Activated naive CD4-positive, alpha-beta T cell treated with anti-CD3 and anti-CD28 coated beads for 36 hours (primary cell): ENCODE data around the gene PPIP5K1. TPM values are rescaled to one million over a fixed set of nuclear protein-coding genes. Genes with fewer than 3 reads are reported as not detected.
"Not testable (repeated sequence)": the region's sequence is repeated elsewhere in the genome, so short reads cannot be mapped to it uniquely, and the experiment has no call there.

Experiments
- CTCF ChIA-PET: fragments of 350-600 bp; sonication (Branson Sonifier 250); formaldehyde crosslinking; loops from one replicate; lab custom pipeline; 2021; ENCODE audit warnings: antibody characterized with exemption; lab: Charles Lee
- DNase-seq: peaks from one replicate; pipeline ENCODE4 v3.0.0-alpha.2; 2020
- H3K27ac Mint-ChIP-seq: one replicate; pipeline ENCODE4 v1.8.0; 2021; ENCODE audit warnings: mild to moderate bottlenecking, mixed read lengths
- H3K27me3 Mint-ChIP-seq: one replicate; pipeline ENCODE4 v1.8.0; 2021; ENCODE audit warnings: low read depth, mixed read lengths
- H3K36me3 Mint-ChIP-seq: one replicate; pipeline ENCODE4 v1.8.0; 2021; ENCODE audit warnings: low read depth, mixed read lengths
- H3K4me1 Mint-ChIP-seq: one replicate; pipeline ENCODE4 v1.8.0; 2021; ENCODE audit warnings: low read depth, mixed read lengths
- H3K4me3 Mint-ChIP-seq: one replicate; pipeline ENCODE4 v1.8.0; 2021; ENCODE audit warnings: mild to moderate bottlenecking, moderate library complexity, mixed read lengths
- H3K9me3 Mint-ChIP-seq: one replicate; pipeline ENCODE4 v1.8.0; 2021; ENCODE audit warnings: mixed read lengths
- intact Hi-C: fragments of 100-400 bp; cut with micrococcal nuclease; formaldehyde crosslinking; loops from one replicate; pipeline ENCODE4 v1.15.1; 2023
- total RNA-seq, 2 experiments: library from RNA; stranded (reverse); gene quantifications; one replicate each; pipeline ENCODE4 v1.2.3, GENCODE V29; 2021

PPIP5K1 gene
- 10 to 100 TPM; 27.8 to 33.4 TPM for total RNA-seq

DNA sequence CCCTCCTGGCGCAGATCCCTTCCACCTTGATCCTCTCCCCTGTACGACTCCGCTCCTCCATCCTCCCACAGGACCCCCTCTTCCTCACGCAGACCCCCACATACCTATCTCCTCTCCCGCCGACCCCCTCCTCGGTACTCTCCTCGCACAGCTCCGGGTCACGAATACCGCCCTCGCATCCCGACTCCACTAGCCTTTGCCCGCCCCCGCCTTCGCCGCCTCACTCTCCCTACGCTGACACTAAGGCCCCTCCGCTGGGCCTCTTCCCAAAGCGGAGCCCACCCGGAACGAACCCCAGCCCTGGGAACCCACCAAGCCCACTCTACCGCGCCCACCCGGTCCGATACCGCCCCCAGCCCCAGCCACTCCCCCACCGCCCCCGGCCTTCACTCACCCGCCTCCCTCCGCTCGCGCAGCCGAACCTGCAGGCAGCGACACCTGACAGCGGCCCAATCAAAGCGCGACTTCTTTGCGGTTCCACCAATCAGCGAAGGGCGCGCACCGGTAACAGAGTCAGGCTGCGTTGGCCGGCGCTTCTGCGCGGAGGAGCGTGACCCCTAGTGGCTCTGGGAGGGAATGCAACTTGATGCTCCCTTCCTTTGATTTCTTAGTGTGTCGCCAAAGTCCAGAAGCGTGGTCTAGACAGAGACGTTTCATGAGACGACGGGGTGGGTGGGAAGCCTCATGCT is at the start of gene PPIP5K1:
Gene PPIP5K1 (minus strand): TSS at position 431 of the 689 bp plus-strand sequence. CDS start 5,704 bp downstream, outside the sequence.
- H3K4me3 Mint-ChIP-seq, CTCF ChIA-PET, H3K27me3 Mint-ChIP-seq, DNase-seq, intact Hi-C loops, H3K36me3 Mint-ChIP-seq, H3K9me3 Mint-ChIP-seq, H3K27ac Mint-ChIP-seq, H3K4me1 Mint-ChIP-seq: not testable (repeated sequence)

DNA sequence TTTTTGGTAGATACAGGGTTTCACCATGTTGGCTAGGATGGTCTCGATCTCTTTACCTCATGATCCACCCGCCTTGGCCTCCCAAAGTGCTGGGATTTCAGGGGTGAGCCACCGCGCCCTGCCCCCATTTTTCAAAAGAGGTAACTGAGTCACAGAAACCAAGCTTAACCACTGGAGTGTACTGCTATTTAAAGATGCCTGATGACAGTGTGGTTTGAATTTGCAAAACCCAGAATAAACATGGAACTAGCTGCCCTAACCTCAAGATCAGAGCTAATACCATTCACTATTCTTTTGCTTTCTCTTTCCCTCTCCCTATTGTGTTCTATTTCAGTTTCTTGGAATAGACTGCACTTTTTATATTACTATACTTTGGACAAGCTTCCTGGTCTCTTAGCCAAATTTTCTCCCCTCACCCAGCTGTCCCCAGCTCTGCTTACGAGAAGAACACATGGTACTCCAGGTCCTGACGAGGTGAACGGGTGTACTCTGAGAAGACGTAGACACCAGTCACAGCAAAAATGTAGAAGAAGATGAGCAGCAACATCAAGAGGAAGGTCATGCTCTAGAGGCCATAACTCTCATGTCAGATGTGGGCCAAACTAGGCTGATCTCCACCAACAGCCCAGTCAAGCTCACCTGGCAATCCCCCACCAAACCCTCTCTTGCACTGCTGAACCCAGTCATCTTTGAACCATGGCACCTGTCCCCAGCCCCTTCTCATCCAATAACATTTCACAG is 48.6 kb upstream of the PPIP5K1 start:
- H3K27ac Mint-ChIP-seq, H3K4me1 Mint-ChIP-seq, H3K4me3 Mint-ChIP-seq, H3K9me3 Mint-ChIP-seq, DNase-seq, H3K36me3 Mint-ChIP-seq, H3K27me3 Mint-ChIP-seq, CTCF ChIA-PET, intact Hi-C loops: not testable (repeated sequence)

DNA sequence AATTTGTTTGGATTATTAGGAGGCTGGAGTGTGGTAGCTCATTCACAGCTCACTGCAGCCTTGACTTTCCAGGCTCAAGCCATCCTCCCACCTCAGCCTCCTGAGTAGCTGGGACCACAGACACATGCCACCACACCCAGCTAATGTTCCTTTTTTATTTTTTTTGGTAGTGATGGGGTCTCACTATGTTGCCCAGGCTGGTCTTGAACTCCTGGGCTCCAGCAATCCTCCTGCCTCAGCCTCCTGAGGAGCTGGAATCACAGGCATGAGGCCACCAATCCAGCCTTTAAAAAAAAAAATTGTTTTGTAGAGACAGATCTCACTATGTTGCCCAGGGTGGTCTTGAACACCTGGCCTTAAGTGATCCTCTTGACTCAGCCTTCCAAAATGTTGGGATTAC is 36.9 kb upstream of the PPIP5K1 start:
- H3K9me3 Mint-ChIP-seq, H3K4me3 Mint-ChIP-seq, H3K36me3 Mint-ChIP-seq, H3K4me1 Mint-ChIP-seq, H3K27me3 Mint-ChIP-seq, DNase-seq, intact Hi-C loops, CTCF ChIA-PET, H3K27ac Mint-ChIP-seq: not testable (repeated sequence)

DNA sequence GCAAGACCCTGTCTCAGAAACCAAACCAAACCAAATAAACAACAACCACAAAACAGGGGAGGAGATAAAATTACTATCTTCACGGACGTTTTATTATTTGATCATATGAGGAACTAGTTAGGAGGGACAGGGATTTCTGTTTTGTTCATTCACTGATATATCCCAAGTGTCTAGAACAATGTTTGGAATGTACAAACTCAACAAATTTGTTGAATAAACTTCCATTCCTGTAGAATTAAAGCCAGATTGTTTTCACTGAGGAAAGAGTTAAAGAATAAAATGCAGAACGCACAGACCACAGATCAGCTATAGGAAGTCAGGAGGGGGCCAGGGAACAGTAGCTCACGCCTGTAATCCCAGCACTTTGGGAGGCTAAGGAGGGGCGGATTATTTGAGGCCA is 35.1 kb upstream of the PPIP5K1 start:
- CTCF ChIA-PET: no interaction called here
- Mint-ChIP-seq H3K27ac (no peak overlapping the region), H3K36me3 (no peaks in the 10 kb centered on the region), H3K4me1 (no peaks in the 10 kb centered on the region), H3K27me3 (peaks cover 1% of the 10 kb centered on the region), H3K4me3 (no peak overlapping the region), H3K9me3 (no peaks in the 10 kb centered on the region)
- DNase-seq: no peak
- intact Hi-C loops: no loop called here

DNA sequence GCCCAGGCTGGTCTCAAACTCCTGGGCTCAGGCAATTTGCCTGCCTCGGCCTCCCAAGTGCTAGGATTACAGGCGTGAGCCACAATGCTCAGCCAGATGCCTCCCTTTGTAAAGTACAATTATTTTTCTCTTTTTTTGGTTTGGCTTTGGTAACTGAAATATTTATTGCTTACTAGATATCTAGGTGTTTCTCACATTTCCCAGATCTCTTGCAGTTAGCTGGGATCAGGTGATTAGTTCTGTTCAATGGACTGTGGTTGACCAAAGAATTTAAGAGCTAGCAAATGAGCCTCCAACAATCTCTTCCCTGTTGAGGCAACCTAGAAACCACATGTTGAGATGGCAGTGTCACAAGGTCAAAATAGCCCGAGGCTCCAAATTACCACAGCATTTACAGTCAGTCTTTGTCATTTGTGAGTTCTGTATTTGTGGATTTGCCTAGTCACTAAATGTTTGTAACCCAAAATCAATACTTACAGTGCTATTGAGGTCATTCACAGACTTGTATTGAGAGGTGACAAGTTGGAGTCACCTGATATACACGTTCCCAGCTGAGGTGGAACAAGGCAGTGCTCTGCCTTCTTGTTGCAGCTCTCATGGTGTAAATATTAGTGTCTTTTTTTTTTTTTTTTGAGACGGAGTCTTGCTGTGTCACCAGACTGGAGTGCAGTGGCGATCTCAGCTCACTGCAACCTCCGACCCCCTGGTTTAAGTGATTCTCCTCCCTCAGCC is 32.2 kb upstream of the PPIP5K1 start:
- H3K36me3 Mint-ChIP-seq, intact Hi-C loops, H3K27me3 Mint-ChIP-seq, H3K27ac Mint-ChIP-seq, H3K9me3 Mint-ChIP-seq, DNase-seq, H3K4me3 Mint-ChIP-seq, H3K4me1 Mint-ChIP-seq: not testable (repeated sequence)
- CTCF ChIA-PET: interaction anchor here (1.6 kb wide), 1 partner anchor 397 kb away, joined by 3 read pairs; no protein-coding TSS in a partner anchor

DNA sequence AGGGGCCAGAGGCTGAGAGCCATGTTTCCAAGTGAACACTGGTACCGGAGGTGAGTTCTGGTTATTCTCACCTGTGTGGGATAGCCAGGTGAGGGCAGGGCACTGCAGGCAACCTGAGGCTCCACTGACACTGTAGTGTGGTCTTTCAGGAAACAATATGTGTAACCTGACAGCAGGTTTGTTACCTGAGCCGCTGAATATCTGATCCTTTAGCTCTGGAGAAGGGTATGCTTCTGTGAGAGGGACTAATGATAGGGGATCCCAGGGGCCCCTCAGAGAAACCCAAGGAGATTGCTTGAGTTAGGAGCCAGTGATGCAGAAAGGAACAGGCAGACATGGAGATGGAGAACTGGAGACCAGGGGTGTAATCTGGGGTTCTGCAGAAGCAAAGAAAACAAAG is 28.7 kb upstream of the PPIP5K1 start, which contains the start of gene STRC:
Gene STRC (minus strand): TSS at position 101 of the 400 bp plus-strand sequence. CDS start 78 bp downstream, at position 23.
- H3K27ac Mint-ChIP-seq, DNase-seq, H3K36me3 Mint-ChIP-seq, H3K27me3 Mint-ChIP-seq, intact Hi-C loops, H3K9me3 Mint-ChIP-seq, CTCF ChIA-PET, H3K4me1 Mint-ChIP-seq, H3K4me3 Mint-ChIP-seq: not testable (repeated sequence)

DNA sequence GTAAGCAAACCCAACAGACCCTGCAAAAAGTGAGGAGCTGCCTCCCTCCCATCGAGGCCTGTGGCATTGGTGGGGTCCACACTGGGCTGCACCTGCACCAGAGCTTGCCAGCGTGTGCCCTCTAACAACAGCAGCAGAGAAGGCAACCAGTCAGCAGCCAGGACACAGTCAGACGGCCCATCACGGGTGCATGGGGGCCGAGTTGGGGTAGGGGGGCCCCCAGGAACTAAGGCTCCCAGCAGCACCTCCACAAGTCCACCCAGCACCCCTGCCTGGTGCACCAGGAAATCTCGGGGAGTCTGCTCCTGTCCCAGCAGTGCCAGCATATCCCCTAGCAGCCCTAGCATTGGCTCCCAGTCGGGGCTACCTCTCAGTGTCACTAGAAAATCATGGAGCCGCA is 27.7 kb upstream of the PPIP5K1 start:
- H3K27me3 Mint-ChIP-seq, DNase-seq, H3K27ac Mint-ChIP-seq, H3K4me1 Mint-ChIP-seq, H3K9me3 Mint-ChIP-seq, H3K4me3 Mint-ChIP-seq, H3K36me3 Mint-ChIP-seq, CTCF ChIA-PET, intact Hi-C loops: not testable (repeated sequence)

DNA sequence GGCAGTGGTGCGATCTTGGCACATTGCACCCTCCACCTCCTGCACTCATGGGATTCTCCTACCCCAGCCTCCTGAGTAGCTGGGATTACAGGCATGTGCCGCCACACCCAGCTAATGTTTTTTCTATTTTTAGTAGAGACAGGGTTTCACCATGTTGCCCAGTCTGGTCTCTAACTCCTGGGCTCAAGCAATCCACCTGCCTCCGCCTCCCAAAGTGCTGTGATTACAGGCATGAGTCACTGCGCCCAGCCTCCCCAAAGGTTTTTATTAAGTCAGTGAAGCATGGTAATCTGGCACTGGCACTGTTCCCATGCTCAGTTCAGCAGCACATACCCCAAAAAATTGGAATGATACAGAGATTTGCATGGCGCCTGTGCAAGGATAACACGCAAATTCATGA is 12.2 kb upstream of the PPIP5K1 start:
- H3K36me3 Mint-ChIP-seq, intact Hi-C loops: not testable (repeated sequence)

DNA sequence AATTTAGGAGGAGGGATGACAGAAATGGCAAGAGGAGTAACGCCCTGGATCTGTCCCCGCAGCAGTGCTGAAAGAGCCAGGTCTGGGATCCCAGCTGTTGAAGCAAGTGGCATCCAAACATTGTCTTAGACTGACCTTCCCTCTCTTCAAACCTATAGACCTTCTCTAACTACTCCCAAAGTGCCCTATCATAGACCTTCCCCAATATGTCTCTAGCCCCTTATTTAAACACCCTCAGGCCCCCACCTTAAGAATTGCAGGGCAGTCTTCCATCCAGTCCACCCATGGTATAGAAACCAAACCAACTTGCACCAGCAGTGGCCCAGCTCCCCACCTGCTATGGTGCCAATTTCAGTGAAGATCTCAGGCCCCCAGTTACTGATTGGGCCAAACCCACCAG is 10.2 kb upstream of the PPIP5K1 start:
- H3K4me3 Mint-ChIP-seq, CTCF ChIA-PET: not testable (repeated sequence)

More for the DNA sequence above, 12.2 kb upstream of the PPIP5K1 start:
- DNase-seq, CTCF ChIA-PET, H3K4me3 Mint-ChIP-seq, H3K27me3 Mint-ChIP-seq, H3K27ac Mint-ChIP-seq, H3K4me1 Mint-ChIP-seq, H3K9me3 Mint-ChIP-seq: not testable (repeated sequence)

DNA sequence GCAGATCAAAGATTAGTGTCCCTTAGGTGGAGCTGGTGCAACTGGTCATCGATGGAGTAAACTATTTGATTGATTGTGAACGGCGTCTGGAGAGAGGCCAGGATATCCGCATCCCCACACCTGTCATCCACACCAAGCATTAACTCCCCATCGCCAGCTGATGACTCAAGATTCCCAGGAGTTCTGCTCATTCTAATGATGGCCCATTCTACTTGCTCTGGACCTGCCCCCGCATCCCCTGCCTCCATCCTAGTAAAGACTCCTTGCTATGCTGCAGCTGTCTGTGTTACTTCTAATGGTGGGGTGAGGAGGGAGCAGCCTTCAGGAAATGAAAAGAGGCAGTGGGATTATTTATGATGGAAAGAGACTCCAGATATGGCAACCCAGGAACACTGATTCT is 9.1 kb upstream of the PPIP5K1 start:
- intact Hi-C loops, H3K9me3 Mint-ChIP-seq, H3K36me3 Mint-ChIP-seq, H3K4me3 Mint-ChIP-seq, H3K27ac Mint-ChIP-seq, DNase-seq, CTCF ChIA-PET, H3K4me1 Mint-ChIP-seq: not testable (repeated sequence)
- H3K27me3 Mint-ChIP-seq: peaks cover 12% of the 10 kb centered on the region

More for the DNA sequence above, 10.2 kb upstream of the PPIP5K1 start:
- H3K4me1 Mint-ChIP-seq, H3K9me3 Mint-ChIP-seq, intact Hi-C loops, H3K27ac Mint-ChIP-seq, H3K36me3 Mint-ChIP-seq, DNase-seq: not testable (repeated sequence)
- peaks cover 12% of the 10 kb centered on the region for H3K27me3 Mint-ChIP-seq

DNA sequence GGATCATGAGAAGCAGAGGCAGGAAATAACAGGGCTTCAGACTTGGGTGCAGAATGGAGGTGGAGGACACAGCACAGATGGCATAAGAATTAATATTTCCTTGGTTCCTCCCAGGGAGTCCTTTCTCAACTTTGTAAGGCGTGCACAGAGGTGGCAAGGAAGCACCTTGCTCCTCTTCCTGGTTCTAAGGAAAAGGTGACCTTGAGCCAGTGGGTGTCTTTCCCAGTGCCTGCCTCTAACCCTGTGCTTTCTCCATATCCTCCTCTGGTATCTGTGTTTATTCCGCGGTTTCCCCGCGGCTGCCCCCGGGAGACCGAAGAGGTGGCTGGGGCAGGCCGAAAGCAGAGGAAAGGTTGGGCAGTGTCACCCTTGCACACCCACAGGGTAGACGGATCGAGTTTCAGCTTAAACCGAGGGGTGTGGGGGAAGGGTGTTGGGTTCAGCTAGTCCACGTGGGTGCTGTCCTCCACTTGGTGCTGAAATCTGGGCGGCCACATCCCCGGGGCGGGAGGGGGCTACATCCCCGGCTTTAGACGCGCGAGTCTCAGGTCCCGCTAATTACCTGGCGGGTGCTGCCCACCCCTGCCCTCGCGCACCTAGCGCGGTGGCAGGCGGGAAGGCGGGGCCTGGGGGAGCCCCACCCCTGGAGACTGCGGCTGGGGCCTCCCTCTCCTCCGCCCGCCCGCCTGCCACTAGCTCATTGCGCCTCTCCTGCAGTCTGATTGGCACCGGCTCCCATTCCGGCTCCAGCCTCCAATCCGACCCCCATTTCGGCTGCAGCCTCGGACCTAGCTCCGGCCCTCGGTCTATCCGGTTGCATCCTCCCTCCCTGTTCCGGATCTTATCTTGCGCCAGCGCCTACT is 3.6 kb upstream of the PPIP5K1 start, which contains the start of gene CKMT1B:
Gene CKMT1B (plus strand): TSS at position 700 of the 863 bp plus-strand sequence. CDS start 192 bp downstream, outside the sequence.
- CTCF ChIA-PET, H3K27me3 Mint-ChIP-seq, H3K27ac Mint-ChIP-seq, H3K4me3 Mint-ChIP-seq, intact Hi-C loops, DNase-seq, H3K4me1 Mint-ChIP-seq, H3K9me3 Mint-ChIP-seq, H3K36me3 Mint-ChIP-seq: not testable (repeated sequence)

DNA sequence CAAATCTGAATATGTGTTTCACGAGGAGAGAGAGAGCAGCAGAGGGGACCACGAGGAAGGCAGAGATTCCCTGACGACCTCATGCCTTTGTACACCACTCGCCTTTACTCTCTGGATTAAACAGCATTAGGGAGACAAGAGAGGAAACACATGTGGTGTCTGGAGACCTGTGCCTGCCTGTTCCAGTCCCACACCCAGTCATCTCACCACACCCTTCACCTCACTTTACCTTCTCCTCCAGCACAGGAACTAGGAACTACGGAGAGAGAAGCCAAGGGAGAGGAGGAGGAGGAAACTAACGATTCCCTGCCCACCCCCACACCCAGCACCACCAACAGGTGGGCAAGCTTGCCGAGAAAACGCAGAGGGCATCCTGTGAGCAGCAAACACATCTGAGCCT is 2.8 kb upstream of the PPIP5K1 start:
- H3K9me3 Mint-ChIP-seq, H3K4me3 Mint-ChIP-seq, H3K27ac Mint-ChIP-seq, DNase-seq, H3K27me3 Mint-ChIP-seq, intact Hi-C loops, H3K4me1 Mint-ChIP-seq, CTCF ChIA-PET, H3K36me3 Mint-ChIP-seq: not testable (repeated sequence)
